GM13977 (cell line): Measurements from ENCODE around the gene TECPR1.

Experiments used
- DNase-seq: peaks from one replicate; pipeline ENCODE4 v3.0.0; 2012; ENCODE audit warnings: low spot score
- in situ Hi-C: fragments of 300-500 bp; cut with MboI; formaldehyde crosslinking; loops from one replicate; pipeline ENCODE4 v1.12.0; 2022; ENCODE audit warnings: low sequenced_read_pairs, low pct_unique_long_range_greater_than_20kb, mixed read lengths, inconsistent platforms; ENCODE audit not compliant: unreplicated experiment
- TF ChIP-seq, protein P1 (sequence below): IDR thresholded peaks from 2 replicates; pipeline ENCODE4 v1.5.1; 2012; ENCODE audit warnings: mild to moderate bottlenecking, control low read depth; ENCODE audit not compliant: insufficient read depth; ENCODE audit errors: extremely low read depth, missing control alignments

Gene TECPR1

DNA sequence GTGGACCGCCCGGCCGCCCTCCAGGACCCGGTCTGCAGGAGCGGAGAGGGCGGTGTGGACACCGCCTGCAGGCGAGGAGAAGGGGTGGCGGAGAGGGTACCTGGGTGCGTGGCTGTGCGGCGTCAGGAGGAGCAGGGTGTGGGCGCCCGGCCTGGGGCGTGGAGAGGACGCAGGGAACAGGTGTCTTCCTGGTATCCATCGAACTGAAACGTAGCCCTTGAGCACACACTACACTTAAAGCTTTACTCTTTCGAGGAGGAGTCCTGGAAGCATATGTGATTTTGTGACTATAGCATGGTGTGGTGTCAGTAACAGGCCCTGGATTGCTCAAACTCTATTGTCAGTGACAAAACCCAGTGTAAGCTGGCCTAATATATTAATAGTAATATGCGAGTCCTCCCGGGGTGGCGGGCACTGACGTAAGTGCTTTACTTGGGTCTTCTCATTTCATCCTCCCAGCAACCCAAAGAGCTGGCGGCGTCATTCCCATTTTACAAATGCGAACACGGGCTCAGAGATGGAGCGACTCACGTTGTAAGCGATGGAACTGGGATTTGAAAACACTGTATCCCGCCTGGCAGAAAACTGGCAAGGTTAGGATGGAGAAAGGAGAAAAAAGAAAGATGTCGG, 508 bp upstream of the TECPR1 start:
- DNase-seq, result no peak

DNA sequence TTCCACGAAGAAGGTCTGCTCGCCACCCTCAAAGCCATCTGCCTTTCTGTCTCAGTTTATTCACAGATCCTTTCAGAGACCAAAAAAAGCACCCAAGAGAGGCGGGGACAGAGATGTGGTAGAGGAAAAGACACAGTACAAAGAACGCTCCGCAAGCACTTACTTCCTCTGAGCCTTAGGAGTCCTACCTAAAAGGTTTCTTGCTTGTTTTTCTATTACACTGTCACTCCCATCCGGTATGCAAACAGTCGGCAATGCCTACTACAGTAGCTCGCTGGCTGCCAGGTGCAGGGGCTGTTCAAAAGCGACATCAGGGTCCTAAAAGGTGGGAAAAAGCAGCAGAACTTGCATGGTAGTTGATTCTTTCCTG, 816 bp downstream of the TECPR1 start:
- TF ChIP-seq, protein P1, sequence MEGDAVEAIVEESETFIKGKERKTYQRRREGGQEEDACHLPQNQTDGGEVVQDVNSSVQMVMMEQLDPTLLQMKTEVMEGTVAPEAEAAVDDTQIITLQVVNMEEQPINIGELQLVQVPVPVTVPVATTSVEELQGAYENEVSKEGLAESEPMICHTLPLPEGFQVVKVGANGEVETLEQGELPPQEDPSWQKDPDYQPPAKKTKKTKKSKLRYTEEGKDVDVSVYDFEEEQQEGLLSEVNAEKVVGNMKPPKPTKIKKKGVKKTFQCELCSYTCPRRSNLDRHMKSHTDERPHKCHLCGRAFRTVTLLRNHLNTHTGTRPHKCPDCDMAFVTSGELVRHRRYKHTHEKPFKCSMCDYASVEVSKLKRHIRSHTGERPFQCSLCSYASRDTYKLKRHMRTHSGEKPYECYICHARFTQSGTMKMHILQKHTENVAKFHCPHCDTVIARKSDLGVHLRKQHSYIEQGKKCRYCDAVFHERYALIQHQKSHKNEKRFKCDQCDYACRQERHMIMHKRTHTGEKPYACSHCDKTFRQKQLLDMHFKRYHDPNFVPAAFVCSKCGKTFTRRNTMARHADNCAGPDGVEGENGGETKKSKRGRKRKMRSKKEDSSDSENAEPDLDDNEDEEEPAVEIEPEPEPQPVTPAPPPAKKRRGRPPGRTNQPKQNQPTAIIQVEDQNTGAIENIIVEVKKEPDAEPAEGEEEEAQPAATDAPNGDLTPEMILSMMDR, result no peak
- DNase-seq, result peak; percentile 68
- in situ Hi-C loops, result no loop called here

More for the DNA sequence above, 508 bp upstream of the TECPR1 start:
- in situ Hi-C loops, result no loop called here
- TF ChIP-seq, protein P1, result no peak

DNA sequence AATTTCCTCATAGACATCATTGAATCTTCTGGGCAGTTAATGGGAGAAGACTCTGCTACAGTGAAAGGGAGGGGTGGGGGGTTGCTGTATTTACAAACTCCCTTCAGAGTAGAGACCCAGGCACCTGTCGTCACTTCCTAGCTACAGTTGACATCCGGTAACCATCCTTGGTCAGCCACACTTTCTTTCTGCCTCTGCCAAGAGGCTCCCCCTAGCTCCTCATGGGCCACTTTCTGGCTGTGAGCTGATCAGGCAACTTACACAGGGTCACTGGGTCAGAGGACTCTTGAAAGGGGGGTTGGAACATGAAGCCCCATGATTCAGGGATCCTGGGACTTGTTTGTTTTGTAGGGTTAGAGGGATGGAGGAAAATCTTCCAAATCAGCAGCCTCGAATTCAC, 1.2 kb downstream of the TECPR1 start:
- in situ Hi-C loops, result no loop called here
- peak; percentile 78 for DNase-seq
- TF ChIP-seq, protein P1, result no peak

DNA sequence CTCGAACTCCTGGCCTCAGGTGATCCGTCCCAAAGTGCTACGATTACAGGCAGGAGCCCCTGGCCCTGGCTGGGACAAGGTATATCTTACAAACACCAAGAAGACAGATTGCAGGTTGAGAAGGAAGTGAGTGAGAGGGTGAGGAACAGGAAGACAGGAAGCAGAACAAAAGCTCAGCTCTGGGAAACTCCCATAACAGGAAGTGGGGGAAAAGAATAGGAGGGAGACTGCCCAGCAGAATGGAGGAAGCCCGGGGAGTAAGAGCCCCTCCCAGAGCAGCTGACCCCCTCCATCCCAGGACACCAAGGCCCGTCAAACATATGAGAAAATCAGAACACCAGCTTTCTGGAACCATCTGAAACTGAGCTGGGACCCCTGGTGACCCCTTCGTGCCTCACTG, 2.9 kb downstream of the TECPR1 start:
- TF ChIP-seq, protein P1, result no peak
- DNase-seq, result peak; percentile 10
- in situ Hi-C loops, result no loop called here

DNA sequence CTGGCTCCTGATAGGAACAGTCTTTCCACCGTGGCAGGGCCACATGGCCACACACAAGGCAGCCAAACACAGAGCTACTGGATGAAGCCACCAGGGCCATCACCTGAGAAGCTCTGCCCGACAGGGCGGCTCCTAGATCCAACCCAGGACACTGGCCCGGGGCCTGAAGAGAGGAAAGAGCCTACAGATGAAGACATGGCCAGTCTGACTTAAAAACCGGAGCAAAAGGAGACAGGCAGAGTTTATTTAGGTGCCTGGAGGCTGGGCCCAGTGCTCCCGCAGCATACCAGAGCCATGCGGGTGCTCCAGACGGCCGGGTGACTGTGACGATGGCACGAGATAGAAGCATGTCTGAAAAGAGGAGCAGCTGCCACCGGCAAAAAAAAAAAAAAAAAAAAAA, 3.9 kb downstream of the TECPR1 start:
- in situ Hi-C loops, result no loop called here
- TF ChIP-seq, protein P1, result no peak

DNA sequence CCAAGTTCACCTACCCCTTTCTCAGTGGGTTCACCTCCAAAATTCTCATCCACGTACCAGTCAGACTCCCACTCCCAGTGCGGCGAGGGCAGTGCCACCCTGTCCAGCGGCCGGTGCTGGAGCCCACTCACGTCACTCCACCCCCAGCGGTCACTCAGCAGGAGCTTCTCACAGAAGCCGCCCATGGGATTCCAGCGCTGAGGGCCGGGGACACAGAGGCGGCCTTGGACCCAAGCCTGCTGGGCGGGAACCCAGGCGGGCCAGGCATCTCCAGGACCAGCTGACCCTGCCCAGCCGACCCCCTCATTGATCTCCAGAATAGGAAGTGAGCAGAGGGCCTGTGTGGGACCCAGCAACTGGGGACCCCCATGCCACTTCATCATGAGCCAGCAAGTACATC, 7.2 kb downstream of the TECPR1 start:
- no peak for DNase-seq
- in situ Hi-C loops, result no loop called here
- TF ChIP-seq, protein P1, result no peak

More for the DNA sequence above, 3.9 kb downstream of the TECPR1 start:
- no peak for DNase-seq

DNA sequence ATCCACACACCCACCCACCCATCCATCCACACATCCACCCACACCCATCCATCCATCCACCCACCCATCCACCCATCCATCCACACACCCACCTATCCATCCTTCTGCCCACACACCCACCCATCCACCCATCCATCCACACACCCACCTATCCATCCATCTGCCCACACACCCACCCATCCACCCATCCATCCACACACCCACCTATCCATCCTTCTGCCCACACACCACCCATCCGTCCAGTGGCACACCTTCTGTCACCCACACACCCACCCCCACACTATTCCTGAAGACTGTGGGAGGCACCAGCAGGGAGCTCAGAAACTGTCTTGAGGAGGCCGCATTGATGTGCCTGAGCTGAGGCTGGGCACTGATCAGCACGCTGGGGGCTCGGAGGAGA, 9.1 kb downstream of the TECPR1 start:
- in situ Hi-C loops, result no loop called here
- DNase-seq, result no peak
- TF ChIP-seq, protein P1, result no peak
